HG02678 (cell line): ENCODE measurements around the gene MRPS23.
"Not testable (repeated sequence)": the region's sequence is repeated elsewhere in the genome, so short reads cannot be mapped to it uniquely, and the experiment has no call there.

ENCODE experiments used
- ATAC-seq: cut with Tn5 transposase; IDR thresholded peaks from one replicate; pipeline ENCODE4 v1.9.1; 2021; ENCODE audit warnings: mild to moderate bottlenecking, moderate library complexity; ENCODE audit not compliant: unreplicated experiment

MRPS23 gene

GRCh38 chr17:57864273-57864672, 14.4 kb upstream of the MRPS23 start:
- ATAC-seq = no peak

GRCh38 chr17:57862694-57863667, 13.1 kb upstream of the MRPS23 start:
- no peak for ATAC-seq

GRCh38 chr17:57861790-57862693, 12.2 kb upstream of the MRPS23 start:
- no peak for ATAC-seq

GRCh38 chr17:57861000-57861789, 11.4 kb upstream of the MRPS23 start:
- ATAC-seq = no peak

GRCh38 chr17:57860414-57860999, 10.7 kb upstream of the MRPS23 start:
- no peak for ATAC-seq

GRCh38 chr17:57859601-57860413, 10.0 kb upstream of the MRPS23 start:
- ATAC-seq = no peak

GRCh38 chr17:57858838-57859237, 9.0 kb upstream of the MRPS23 start:
- no peak for ATAC-seq

GRCh38 chr17:57856792-57857620, 7.2 kb upstream of the MRPS23 start:
- ATAC-seq = no peak

GRCh38 chr17:57855391-57856035, 5.7 kb upstream of the MRPS23 start:
- no peak for ATAC-seq

- ATAC-seq = no peak
These were observed 3.9 kb upstream of the MRPS23 start for GRCh38 chr17:57853695-57854094.

GRCh38 chr17:57852955-57853328, 3.1 kb upstream of the MRPS23 start:
- no peak for ATAC-seq

GRCh38 chr17:57852092-57852954, 2.5 kb upstream of the MRPS23 start:
- ATAC-seq = no peak

GRCh38 chr17:57849163-57849873, 526 bp downstream of the MRPS23 start:
- no peak for ATAC-seq

- not testable (repeated sequence) for ATAC-seq
These were observed 3.5 kb downstream of the MRPS23 start for GRCh38 chr17:57846056-57846945.

- no peak for ATAC-seq
These were observed 7.6 kb downstream of the MRPS23 start for GRCh38 chr17:57842280-57842679.

GRCh38 chr17:57839571-57839923, 10.3 kb downstream of the MRPS23 start:
- ATAC-seq = no peak
